HL-60 (cell line): ENCODE results near the gene RSRC2.

ENCODE experiments used
- CTCF ChIP-seq: IDR thresholded peaks from one replicate; pipeline ENCODE4 v1.5.1; 2011; ENCODE audit warnings: low read length, control low read depth, inconsistent platforms; ENCODE audit not compliant: insufficient read depth
- GABPA ChIP-seq: IDR thresholded peaks from 2 replicates; pipeline ENCODE4 v1.6.1; 2012; ENCODE audit warnings: low read depth

GRCh38 chr12:122508163-122508562 is 18.6 kb downstream of the RSRC2 start:
- TF ChIP-seq CTCF (no peak), GABPA (no peak)
